SK-N-SH (cell line): ENCODE data around the gene RAI1. TPM values are rescaled to one million over a fixed set of nuclear protein-coding genes. Genes with fewer than 3 reads are reported as not detected.

Experiments used
- CTCF ChIA-PET: fragments of 300-600, 350-600 bp; formaldehyde crosslinking; extraction: SDS; loops from one replicate; lab custom pipeline; 2021; lab: Yijun Ruan, JAX
- POLR2A ChIA-PET: fragments of 350-600 bp; sonication (Branson Sonifier 250); formaldehyde crosslinking; extraction: SDS; loops from one replicate; lab custom pipeline; 2020; ENCODE audit warnings: antibody characterized with exemption, inconsistent platforms; lab: Yijun Ruan, JAX
- DNase-seq: peaks from one replicate; pipeline ENCODE4 v3.0.0; 2012
- H2AFZ ChIP-seq: fragments of 200-600 bp; sonication (generic); 2 replicates; pipeline ENCODE4 v1.8.1; 2016; ENCODE audit warnings: antibody characterized with exemption, mild to moderate bottlenecking, low read depth
- H3F3A ChIP-seq: fragments of 200-600 bp; sonication (generic); replicated peaks from 2 replicates; pipeline ENCODE3; 2016; ENCODE audit warnings: antibody characterized with exemption, mild to moderate bottlenecking; ENCODE audit not compliant: insufficient read depth
- H3K27ac ChIP-seq, 2 experiments: fragments of 200-500 bp in 1 of 2; fragments of 200-600 bp in 1 of 2; sonication (Bioruptor generic) in 1 of 2; sonication (generic), shearing (Covaris generic) in 1 of 2; 2 replicates each; pipeline versions ENCODE4 v1.5.1 to v1.6.1; 2014 to 2016; ENCODE audit warnings: low read depth in 2 of 2, inconsistent platforms in 1 of 2, low read length in 1 of 2, mild to moderate bottlenecking in 1 of 2, mixed read lengths in 1 of 2
- H3K27me3 ChIP-seq: fragments of 200-600 bp; sonication (generic), shearing (Covaris generic); 2 replicates; pipeline ENCODE4 v1.6.1; 2016; ENCODE audit warnings: mixed run types; ENCODE audit not compliant: insufficient read depth
- H3K36me3 ChIP-seq, 2 experiments: fragments of 200-500 bp in 1 of 2; fragments of 200-600 bp in 1 of 2; sonication (Bioruptor generic) in 1 of 2; sonication (generic) in 1 of 2; replicated peaks in 1 of 2; 2 replicates each; pipeline versions ENCODE3 to v1.5.1; 2014 to 2016; ENCODE audit warnings: low read length in 1 of 2, mild to moderate bottlenecking in 1 of 2; ENCODE audit not compliant: insufficient read depth in 2 of 2, control insufficient read depth in 1 of 2
- H3K4me1 ChIP-seq, 2 experiments: fragments of 200-500 bp in 1 of 2; fragments of 200-600 bp in 1 of 2; sonication (Bioruptor generic) in 1 of 2; sonication (generic), shearing (Covaris generic) in 1 of 2; 2 replicates each; pipeline versions ENCODE4 v1.5.1 to v1.6.1; 2014 to 2016; ENCODE audit warnings: low read depth in 1 of 2, low read length in 1 of 2, mixed run types in 1 of 2; ENCODE audit not compliant: insufficient read depth in 2 of 2, control insufficient read depth in 1 of 2
- H3K4me2 ChIP-seq: fragments of 200-600 bp; sonication (generic), shearing (Covaris generic); 2 replicates; pipeline ENCODE4 v1.6.1; 2017; ENCODE audit warnings: mixed run types
- H3K4me3 ChIP-seq, 2 experiments: fragments of 200-500 bp in 1 of 2; fragments of 200-600 bp in 1 of 2; sonication (Bioruptor generic) in 1 of 2; sonication (generic), shearing (Covaris generic) in 1 of 2; 2 replicates each; pipeline versions ENCODE4 v1.5.1 to v1.8.1; 2014 to 2016; ENCODE audit warnings: low read depth in 2 of 2, inconsistent platforms in 1 of 2, low read length in 1 of 2, mild to moderate bottlenecking in 1 of 2, mixed read lengths in 1 of 2, moderate library complexity in 1 of 2
- H3K79me2 ChIP-seq: fragments of 200-600 bp; sonication (generic); 2 replicates; pipeline ENCODE4 v1.8.1; 2017; ENCODE audit warnings: mild to moderate bottlenecking; ENCODE audit not compliant: insufficient read depth
- H3K9ac ChIP-seq: fragments of 200-600 bp; sonication (generic); 2 replicates; pipeline ENCODE4 v1.6.1; 2017; ENCODE audit warnings: mixed run types
- H3K9me2 ChIP-seq: fragments of 200-600 bp; sonication (generic); 2 replicates; pipeline ENCODE4 v1.6.1; 2017; ENCODE audit warnings: mixed run types
- H3K9me3 ChIP-seq: fragments of 200-600 bp; sonication (generic); 2 replicates; pipeline ENCODE4 v1.6.1; 2017; ENCODE audit warnings: mixed run types, mild to moderate bottlenecking, moderate library complexity
- H4K20me1 ChIP-seq: fragments of 200-600 bp; sonication (generic); 2 replicates; pipeline ENCODE4 v1.6.1; 2017; ENCODE audit warnings: mild to moderate bottlenecking, mixed run types; ENCODE audit not compliant: insufficient read depth
- ELF1 ChIP-seq: IDR thresholded peaks from 2 replicates; pipeline ENCODE4 v1.4.0; 2012
- EP300 ChIP-seq, 2 experiments: IDR thresholded peaks; 2 replicates each; pipeline versions ENCODE4 v1.4.0 to v1.6.1; 2012; ENCODE audit warnings: borderline replicate concordance in 1 of 2, low read depth in 1 of 2, low read length in 1 of 2
- FOSL2 ChIP-seq: IDR thresholded peaks from 2 replicates; pipeline ENCODE4 v1.4.0; 2012; ENCODE audit warnings: low read depth, mild to moderate bottlenecking, moderate library complexity, borderline replicate concordance
- FOXJ3 ChIP-seq: sonication (generic); formaldehyde crosslinking; IDR thresholded peaks from 2 replicates; pipeline ENCODE4 v1.5.1; 2020; ENCODE audit warnings: mild to moderate bottlenecking, missing genetic modification reagents
- GABPA ChIP-seq: IDR thresholded peaks from 2 replicates; pipeline ENCODE4 v1.4.0; 2012; ENCODE audit warnings: low read depth, mild to moderate bottlenecking
- GATA2 ChIP-seq: sonication (generic); formaldehyde crosslinking; IDR thresholded peaks from 2 replicates; pipeline ENCODE4 v1.5.0; 2020; ENCODE audit warnings: mild to moderate bottlenecking, missing genetic modification reagents
- JUND ChIP-seq: IDR thresholded peaks from 2 replicates; pipeline ENCODE4 v1.4.0; 2012
- MXI1 ChIP-seq: IDR thresholded peaks from 2 replicates; pipeline ENCODE4 v1.6.1; 2012; ENCODE audit warnings: mild to moderate bottlenecking, low read depth, low read length, improper control_type of control experiment
- POLR2AphosphoS5 ChIP-seq: IDR thresholded peaks from 2 replicates; pipeline ENCODE4 v1.6.1; 2012; ENCODE audit warnings: low read depth, low read length
- RAD21 ChIP-seq: IDR thresholded peaks from 2 replicates; pipeline ENCODE4 v1.6.1; 2012; ENCODE audit warnings: mild to moderate bottlenecking, low read length
- RCOR1 ChIP-seq: fragments of 150-350 bp; IDR thresholded peaks from 2 replicates; pipeline ENCODE4 v1.6.1; 2017; ENCODE audit warnings: antibody characterized with exemption, low read length
- RFX5 ChIP-seq: IDR thresholded peaks from 2 replicates; pipeline ENCODE4 v1.6.1; 2012; ENCODE audit warnings: mild to moderate bottlenecking, improper control_type of control experiment, low read length
- TAF1 ChIP-seq: IDR thresholded peaks from 2 replicates; pipeline ENCODE4 v1.6.1; 2012; ENCODE audit warnings: low read depth, mild to moderate bottlenecking, low read length, moderate library complexity, borderline replicate concordance
- TCF12 ChIP-seq: IDR thresholded peaks from 2 replicates; pipeline ENCODE4 v1.4.0; 2012
- WGBS: methylation state at CpG from one replicate; pipeline ENCODE4 v1.1.6; 2017; ENCODE audit warnings: low lambda C conversion rate; 5-methylcytosine and 5-hydroxymethylcytosine counted together
- polyA plus RNA-seq, 3 experiments: library from polyadenylated mRNA; depleted of rRNA; stranded (reverse); fragments of >200 nt; gene quantifications; 2 replicates each; pipeline ENCODE4 v1.2.3, GENCODE V29; 2012
- TF ChIP-seq, protein P1 (sequence below): fragments of 150-350 bp; IDR thresholded peaks from 2 replicates; pipeline ENCODE4 v1.6.1; 2016; ENCODE audit warnings: mild to moderate bottlenecking, low read depth, low read length
- TF ChIP-seq, protein P2 (sequence below): IDR thresholded peaks from 2 replicates; pipeline ENCODE4 v1.4.0; 2012; ENCODE audit warnings: low read depth
- TF ChIP-seq, protein P3 (sequence below): IDR thresholded peaks from 2 replicates; pipeline ENCODE4 v1.4.0; 2012; ENCODE audit warnings: low read depth, borderline replicate concordance
- TF ChIP-seq, protein P4 (sequence below): IDR thresholded peaks from 2 replicates; pipeline ENCODE4 v1.4.0; 2012; ENCODE audit warnings: low read depth, borderline replicate concordance

RAI1 gene
- polyA plus RNA-seq, 1 of the 3 experiments (the other 2 are of a cell fraction): 4.7 TPM

DNA sequence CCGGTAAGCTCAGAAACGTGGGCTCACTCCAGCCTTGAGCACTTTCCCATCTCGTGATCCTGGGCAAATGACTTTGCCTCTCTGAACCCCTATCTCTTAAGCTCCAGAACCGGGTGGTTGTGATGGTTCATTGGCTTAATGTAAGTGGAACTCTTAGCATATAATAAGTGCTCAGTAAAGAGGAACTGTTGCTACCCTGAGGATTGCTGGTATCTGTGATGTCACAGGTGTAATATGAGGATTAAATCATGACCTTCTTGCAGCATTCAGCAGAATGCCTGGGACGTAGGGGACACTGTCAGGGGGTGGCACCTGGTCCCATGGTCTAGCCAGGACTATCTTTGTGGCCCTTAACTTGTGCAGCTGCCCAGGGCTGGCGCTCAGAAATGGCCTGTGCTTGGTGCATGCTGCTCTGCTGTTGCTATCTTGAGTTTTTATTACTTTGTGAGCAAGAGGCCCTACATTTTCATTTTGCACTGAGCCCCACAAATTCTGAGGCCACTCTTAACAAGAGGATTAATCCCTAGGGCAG, 86.7 kb downstream of the RAI1 start:
- ChIA-PET CTCF (interaction anchor here (1.3 to 1.9 kb wide), 3 partner anchors 17 to 87 kb away, joined by 4 read pairs; no protein-coding TSS in a partner anchor), POLR2A (interaction anchor here (1.4 kb wide), 1 partner anchor 69 kb away, joined by 3 read pairs; the partner anchor contains the start of gene SREBF1)
- Histone ChIP-seq H2AFZ (no peak overlapping the region), H3K9me3 (no peaks in the 10 kb centered on the region), H3K9ac (no peak overlapping the region), H3K9me2 (no peaks in the 10 kb centered on the region), H3K4me2 (no peak overlapping the region), H3K79me2 (peaks cover 35% of the 10 kb centered on the region; the same call in 1 of the 2 replicates), H3K4me1 (peaks cover 20 to 68% of the 10 kb centered on the region in 2 experiments; a peak in 2 of 4 replicates), H4K20me1 (peaks cover 80% of the 10 kb centered on the region), H3K27me3 (no peaks in the 10 kb centered on the region), H3K27ac (peak overlapping the region in 1 of 2 experiments; percentile 83; a peak in 2 of 4 replicates), H3F3A (no peaks in the 10 kb centered on the region), H3K36me3 (no peaks in the 10 kb centered on the region), H3K4me3 (no peak overlapping the region)
- TF ChIP-seq TCF12 (no peak), TAF1 (no peak), GABPA (no peak), EP300 (IDR thresholded peaks at IDR 0.05; ENCODE audit: borderline replicate concordance in 1 of 2, low read depth in 1 of 2, low read length in 1 of 2) (no peak), ELF1 (no peak), JUND (no peak), GATA2 (CRISPR knock-in tag) (no peak), FOSL2 (no peak), MXI1 (no peak), RCOR1 (no peak), POLR2AphosphoS5 (no peak), RFX5 (no peak), FOXJ3 (no peak), RAD21 (no peak)
- TF ChIP-seq, protein P1, sequence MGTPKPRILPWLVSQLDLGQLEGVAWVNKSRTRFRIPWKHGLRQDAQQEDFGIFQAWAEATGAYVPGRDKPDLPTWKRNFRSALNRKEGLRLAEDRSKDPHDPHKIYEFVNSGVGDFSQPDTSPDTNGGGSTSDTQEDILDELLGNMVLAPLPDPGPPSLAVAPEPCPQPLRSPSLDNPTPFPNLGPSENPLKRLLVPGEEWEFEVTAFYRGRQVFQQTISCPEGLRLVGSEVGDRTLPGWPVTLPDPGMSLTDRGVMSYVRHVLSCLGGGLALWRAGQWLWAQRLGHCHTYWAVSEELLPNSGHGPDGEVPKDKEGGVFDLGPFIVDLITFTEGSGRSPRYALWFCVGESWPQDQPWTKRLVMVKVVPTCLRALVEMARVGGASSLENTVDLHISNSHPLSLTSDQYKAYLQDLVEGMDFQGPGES: no peak
- TF ChIP-seq, protein P2, sequence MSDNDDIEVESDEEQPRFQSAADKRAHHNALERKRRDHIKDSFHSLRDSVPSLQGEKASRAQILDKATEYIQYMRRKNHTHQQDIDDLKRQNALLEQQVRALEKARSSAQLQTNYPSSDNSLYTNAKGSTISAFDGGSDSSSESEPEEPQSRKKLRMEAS: no peak
- TF ChIP-seq, protein P3, sequence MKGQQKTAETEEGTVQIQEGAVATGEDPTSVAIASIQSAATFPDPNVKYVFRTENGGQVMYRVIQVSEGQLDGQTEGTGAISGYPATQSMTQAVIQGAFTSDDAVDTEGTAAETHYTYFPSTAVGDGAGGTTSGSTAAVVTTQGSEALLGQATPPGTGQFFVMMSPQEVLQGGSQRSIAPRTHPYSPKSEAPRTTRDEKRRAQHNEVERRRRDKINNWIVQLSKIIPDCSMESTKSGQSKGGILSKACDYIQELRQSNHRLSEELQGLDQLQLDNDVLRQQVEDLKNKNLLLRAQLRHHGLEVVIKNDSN: no peak
- TF ChIP-seq, protein P4, sequence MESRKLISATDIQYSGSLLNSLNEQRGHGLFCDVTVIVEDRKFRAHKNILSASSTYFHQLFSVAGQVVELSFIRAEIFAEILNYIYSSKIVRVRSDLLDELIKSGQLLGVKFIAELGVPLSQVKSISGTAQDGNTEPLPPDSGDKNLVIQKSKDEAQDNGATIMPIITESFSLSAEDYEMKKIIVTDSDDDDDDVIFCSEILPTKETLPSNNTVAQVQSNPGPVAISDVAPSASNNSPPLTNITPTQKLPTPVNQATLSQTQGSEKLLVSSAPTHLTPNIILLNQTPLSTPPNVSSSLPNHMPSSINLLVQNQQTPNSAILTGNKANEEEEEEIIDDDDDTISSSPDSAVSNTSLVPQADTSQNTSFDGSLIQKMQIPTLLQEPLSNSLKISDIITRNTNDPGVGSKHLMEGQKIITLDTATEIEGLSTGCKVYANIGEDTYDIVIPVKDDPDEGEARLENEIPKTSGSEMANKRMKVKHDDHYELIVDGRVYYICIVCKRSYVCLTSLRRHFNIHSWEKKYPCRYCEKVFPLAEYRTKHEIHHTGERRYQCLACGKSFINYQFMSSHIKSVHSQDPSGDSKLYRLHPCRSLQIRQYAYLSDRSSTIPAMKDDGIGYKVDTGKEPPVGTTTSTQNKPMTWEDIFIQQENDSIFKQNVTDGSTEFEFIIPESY: no peak
- WGBS: 92% methylated on average over 6 of the region's 6 CpGs
- DNase-seq: no peak
